ENCODE data around the gene NTRK2. TPM values are rescaled to one million over a fixed set of nuclear protein-coding genes. Genes with fewer than 3 reads are reported as not detected.

Gene NTRK2
- total RNA-seq, 1 donor from 2014 or later: 23.8 TPM

GRCh38 chr9:84808416-84808815, 138.9 kb downstream of the NTRK2 start:
- Histone ChIP-seq H3K4me1 (peaks cover 0 to 3% of the 10 kb centered on the region in 2 donors), H3K36me3 (no peaks in the 10 kb centered on the region), H3K27me3 (no peaks in the 10 kb centered on the region), H3K27ac (no peak overlapping the region), H3K4me3 (no peak overlapping the region), H3K9me3 (no peaks in the 10 kb centered on the region)
- intact Hi-C loops (cut with DNase I): no loop called here
- DNase-seq (ENCODE audit: low spot score in 2 of 2): no peak
- no peak for TF ChIP-seq CTCF (IDR thresholded peaks at IDR 0.05)

DNA sequence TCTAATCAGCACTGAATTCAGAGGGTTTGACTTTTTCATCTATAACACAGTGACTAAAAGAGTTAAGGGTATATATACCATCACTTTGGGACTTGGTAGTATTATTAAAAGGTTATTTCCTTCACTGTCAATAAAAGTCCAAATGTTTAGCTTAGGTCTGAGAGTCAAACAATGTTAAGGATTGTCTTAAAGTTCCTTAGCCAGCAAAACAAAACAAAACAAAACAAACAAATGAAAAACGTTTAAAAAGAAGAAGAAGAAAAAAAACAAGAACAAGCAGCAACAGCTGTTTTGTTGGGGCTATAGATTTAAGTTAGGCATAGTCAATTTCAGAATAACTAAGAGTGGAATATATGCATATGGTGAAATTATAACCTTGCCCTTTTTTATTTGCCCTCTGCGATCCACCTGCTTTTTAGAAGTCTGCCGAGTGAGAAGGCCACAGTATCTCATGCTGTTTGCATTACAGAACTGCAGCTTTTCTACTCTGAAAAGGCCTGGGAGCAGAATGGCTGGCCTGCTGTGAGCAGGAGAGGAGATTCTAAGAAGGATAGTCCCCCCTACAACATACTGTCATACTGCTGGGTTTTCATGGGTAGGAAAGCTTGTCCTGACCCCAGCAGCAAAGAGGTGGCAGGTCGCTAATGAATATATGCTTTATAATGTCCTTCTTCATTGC, 141.7 kb downstream of the NTRK2 start:
- no peak overlapping the region for H3K4me3 ChIP-seq
- H3K36me3 ChIP-seq: no peaks in the 10 kb centered on the region
- no peak for DNase-seq (ENCODE audit: low spot score in 2 of 2)
- intact Hi-C loops (cut with DNase I): no loop called here
- H3K9me3 ChIP-seq: no peaks in the 10 kb centered on the region
- no peak overlapping the region for H3K27ac ChIP-seq
- no peaks in the 10 kb centered on the region for H3K4me1 ChIP-seq
- H3K27me3 ChIP-seq: no peaks in the 10 kb centered on the region
- no peak for TF ChIP-seq CTCF (IDR thresholded peaks at IDR 0.05)

DNA sequence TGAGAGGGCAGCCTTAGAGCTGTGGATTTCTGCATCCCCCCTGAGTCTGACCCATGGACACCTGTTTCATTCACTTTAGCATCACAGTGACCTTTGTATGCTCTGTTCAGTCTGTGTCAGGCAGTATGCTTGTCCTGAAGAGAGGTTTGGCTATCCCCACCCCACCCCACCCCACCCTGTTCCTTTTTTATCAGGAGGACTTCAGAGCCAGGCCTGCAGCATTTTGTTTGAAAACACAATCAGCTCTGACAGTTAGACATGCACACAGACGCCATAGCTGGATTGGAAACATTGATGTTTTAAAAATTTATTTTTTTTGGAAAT, 142.2 kb downstream of the NTRK2 start:
- Histone ChIP-seq H3K27me3 (no peaks in the 10 kb centered on the region), H3K9me3 (no peaks in the 10 kb centered on the region), H3K4me1 (no peaks in the 10 kb centered on the region), H3K36me3 (no peaks in the 10 kb centered on the region), H3K4me3 (no peak overlapping the region), H3K27ac (no peak overlapping the region)
- no peak for DNase-seq (ENCODE audit: low spot score in 2 of 2)
- intact Hi-C loops (cut with DNase I): no loop called here
- TF ChIP-seq CTCF (IDR thresholded peaks at IDR 0.05): no peak

DNA sequence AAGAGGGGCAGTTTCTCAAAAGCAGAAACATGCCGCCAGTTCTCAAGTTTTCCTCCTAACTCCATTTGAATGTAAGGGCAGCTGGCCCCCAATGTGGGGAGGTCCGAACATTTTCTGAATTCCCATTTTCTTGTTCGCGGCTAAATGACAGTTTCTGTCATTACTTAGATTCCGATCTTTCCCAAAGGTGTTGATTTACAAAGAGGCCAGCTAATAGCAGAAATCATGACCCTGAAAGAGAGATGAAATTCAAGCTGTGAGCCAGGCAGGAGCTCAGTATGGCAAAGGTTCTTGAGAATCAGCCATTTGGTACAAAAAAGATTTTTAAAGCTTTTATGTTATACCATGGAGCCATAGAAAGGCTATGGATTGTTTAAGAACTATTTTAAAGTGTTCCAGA, 142.8 kb downstream of the NTRK2 start:
- H3K9me3 ChIP-seq: no peaks in the 10 kb centered on the region
- no peaks in the 10 kb centered on the region for H3K4me1 ChIP-seq
- H3K27ac ChIP-seq: no peak overlapping the region
- DNase-seq (ENCODE audit: low spot score in 2 of 2): no peak
- no peak for TF ChIP-seq CTCF (IDR thresholded peaks at IDR 0.05)
- intact Hi-C loops (cut with DNase I): no loop called here
- H3K36me3 ChIP-seq: no peaks in the 10 kb centered on the region
- no peak overlapping the region for H3K4me3 ChIP-seq
- H3K27me3 ChIP-seq: no peaks in the 10 kb centered on the region

GRCh38 chr9:84812847-84813246, 143.3 kb downstream of the NTRK2 start:
- Histone ChIP-seq H3K27me3 (no peaks in the 10 kb centered on the region), H3K27ac (no peak overlapping the region), H3K36me3 (no peaks in the 10 kb centered on the region), H3K4me1 (no peaks in the 10 kb centered on the region), H3K4me3 (no peak overlapping the region), H3K9me3 (no peaks in the 10 kb centered on the region)
- intact Hi-C loops (cut with DNase I): no loop called here
- no peak for DNase-seq (ENCODE audit: low spot score in 2 of 2)
- no peak for TF ChIP-seq CTCF (IDR thresholded peaks at IDR 0.05)

- intact Hi-C loops (cut with DNase I): no loop called here
- DNase-seq (ENCODE audit: low spot score in 2 of 2): no peak
- no peaks in the 10 kb centered on the region for H3K27me3 ChIP-seq
Observed at GRCh38 chr9:84815554-84815953, 146.0 kb downstream of the NTRK2 start.

More at GRCh38 chr9:84815554-84815953, 146.0 kb downstream of the NTRK2 start:
- Histone ChIP-seq H3K27ac (no peak overlapping the region), H3K36me3 (no peaks in the 10 kb centered on the region), H3K4me3 (no peak overlapping the region), H3K4me1 (no peaks in the 10 kb centered on the region), H3K9me3 (no peaks in the 10 kb centered on the region)
- no peak for TF ChIP-seq CTCF (IDR thresholded peaks at IDR 0.05)

Data from ascending aorta (tissue), 2 donors.